GM18873 (cell line): ENCODE results near the gene CUL1.

ENCODE experiments used
- ATAC-seq: cut with Tn5 transposase; IDR thresholded peaks from one replicate; pipeline ENCODE4 v1.9.1; 2021; ENCODE audit warnings: mild to moderate bottlenecking, moderate library complexity, moderate number of reproducible peaks; ENCODE audit not compliant: unreplicated experiment, low FRiP score

The CUL1 gene

GRCh38 chr7:148799893-148800555 is 101.3 kb downstream of the CUL1 start:
- no peak for ATAC-seq

GRCh38 chr7:148800677-148801076 is 102.0 kb downstream of the CUL1 start:
- ATAC-seq, result no peak

DNA sequence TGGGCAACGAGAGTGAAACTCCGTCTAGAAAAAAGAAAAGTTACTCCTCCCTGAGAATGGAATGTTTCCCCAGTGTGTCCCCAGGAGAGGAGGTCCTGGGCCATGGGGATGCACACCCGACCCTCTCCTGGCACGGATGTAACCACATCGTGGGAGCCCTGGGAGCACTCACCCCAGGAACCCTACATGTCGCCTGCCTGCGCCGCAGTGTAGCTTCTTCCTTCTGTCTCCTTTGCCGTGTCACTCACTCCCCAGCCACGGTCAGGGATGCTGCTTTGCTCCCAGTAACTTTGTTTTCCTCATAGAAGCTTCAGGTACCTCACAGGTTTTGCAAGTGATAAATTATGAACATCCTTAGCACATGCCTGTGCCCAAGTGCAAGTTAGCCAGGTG is 103.4 kb downstream of the CUL1 start:
- ATAC-seq, result no peak

DNA sequence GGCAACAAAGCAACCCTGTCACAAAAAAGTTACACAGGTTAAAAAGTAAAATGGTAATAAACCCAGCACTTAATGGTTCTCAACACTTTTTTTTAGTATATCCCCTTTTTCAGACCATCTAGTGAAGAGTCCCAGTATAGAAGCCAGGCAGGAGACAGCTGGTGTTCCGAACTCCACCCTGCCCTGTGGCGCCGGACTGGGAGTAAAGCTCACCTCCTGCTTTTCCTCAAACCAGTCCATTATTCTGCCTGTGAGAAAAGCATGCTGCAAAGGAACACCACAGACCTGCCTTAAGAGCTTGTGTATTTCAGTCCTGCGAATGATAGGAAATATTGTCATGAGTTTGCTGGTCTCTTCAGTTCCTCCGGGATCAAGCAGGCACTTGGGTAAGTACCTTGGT is 104.4 kb downstream of the CUL1 start:
- ATAC-seq, result no peak

DNA sequence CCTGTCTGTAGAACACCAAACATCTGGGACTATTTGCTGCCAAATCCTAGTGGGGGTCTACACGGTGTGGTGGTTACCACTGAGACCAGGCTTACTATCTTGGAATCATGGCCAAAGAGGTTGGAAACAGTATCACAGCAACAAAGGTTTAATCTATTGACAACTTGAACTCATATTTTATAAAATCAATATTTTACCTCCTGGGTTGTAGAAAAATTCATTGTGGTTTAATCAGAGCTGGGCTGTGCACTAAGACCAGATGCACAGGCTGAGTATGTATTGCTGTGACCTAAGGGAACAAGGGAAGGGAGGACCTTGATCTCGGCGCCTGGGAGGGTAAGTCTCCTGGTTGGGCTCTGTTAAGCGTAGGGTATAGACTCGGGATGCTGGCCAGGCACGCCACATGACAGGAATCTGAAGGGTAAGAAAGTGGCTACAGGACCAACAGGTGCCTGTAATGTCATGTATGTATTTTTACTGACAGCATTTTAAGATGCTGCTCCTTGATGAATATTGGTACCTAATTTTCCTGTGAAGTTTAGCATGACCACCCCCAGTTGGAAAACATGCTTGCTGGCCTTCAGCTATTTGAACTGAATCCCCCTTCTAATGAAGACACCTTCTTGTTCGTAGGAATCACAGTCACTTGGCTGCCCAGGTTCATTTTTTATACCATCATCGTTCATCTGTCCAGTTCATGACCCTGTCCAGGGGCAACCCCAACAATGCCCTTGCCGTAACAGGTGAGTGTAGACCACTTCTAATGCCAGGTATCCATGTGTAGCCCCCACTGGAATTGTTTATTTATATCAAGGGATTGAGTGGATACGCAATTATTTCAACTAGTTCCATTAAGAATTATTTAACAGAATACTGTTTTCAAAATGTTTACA is 105.9 kb downstream of the CUL1 start:
- ATAC-seq, result no peak

- no peak for ATAC-seq
These were observed 107.5 kb downstream of the CUL1 start for GRCh38 chr7:148806187-148806586.

DNA sequence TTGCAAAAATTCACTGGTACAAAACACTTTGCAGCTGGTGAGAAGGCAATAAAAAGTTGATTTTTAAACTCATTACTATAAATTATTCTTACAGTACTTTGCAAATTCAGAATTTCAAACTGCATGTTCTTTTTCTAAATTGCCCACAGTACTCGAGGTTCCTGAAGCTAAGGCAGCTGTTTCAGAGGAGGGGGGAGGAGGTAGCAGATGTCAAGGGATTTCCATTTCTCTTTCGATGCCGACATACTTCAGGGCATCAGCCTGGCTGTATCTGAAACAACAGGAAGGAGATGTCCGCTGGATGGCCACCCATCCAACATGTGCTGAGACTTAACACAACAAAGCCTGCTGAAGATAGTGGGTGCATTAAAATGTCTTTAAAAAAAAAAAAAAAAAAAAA is 108.7 kb downstream of the CUL1 start:
- ATAC-seq, result no peak

DNA sequence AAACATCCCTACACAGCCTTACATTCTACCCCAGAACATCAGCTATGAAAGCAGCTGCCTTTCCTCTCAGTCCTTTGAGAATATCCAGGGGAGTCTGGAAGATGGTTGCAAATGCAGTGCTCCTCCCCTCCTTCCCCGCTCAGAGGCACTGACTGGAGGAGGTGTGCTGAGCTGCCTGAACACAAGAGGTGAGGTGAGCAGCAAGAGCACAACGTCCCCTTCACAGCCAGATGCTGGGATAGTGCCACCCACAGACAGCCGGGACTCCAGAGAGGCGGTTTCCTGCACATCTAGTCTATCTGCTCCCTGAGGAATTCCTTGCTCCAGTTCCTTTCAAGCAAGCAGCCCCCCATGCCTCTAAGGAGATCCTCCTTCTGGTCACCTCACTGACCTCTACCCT is 111.2 kb downstream of the CUL1 start:
- ATAC-seq, result no peak

DNA sequence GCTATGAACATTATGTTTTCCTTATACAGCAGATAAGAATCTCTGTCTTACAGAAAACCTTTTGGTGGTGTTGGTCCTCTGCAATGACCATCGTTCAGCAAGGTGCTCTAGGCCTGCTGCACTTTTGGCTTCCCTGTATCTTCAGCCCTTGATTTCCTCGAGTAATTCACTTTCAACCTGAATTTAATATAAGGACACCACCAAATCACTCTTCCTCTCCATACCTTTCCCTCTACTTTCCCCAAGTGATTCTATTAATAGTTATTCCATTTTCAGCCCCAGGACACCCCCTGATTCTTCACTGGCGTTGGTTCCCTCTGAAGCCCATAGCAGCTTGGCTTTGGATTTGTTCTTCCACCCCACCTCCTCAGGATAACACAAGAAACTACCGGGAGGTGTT is 113.2 kb downstream of the CUL1 start:
- no peak for ATAC-seq

DNA sequence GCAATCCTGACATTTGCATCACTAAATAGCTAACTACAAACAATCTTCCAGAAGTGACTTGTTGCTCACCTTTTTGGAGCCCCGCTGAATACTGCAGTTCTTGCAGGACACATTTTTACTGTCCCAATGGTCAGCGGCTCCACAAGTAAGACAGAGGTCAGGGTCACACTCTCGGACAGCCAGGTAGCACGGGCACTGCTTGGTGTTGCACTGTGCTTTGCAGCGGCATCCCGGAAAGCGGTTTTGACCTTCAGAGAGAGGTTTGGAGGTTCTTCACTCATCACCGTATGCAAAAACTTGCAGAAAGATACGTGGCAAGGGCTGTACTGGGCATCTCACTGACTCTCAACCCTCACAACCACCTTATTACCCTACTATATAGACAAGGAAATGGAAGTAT is 115.2 kb downstream of the CUL1 start:
- no peak for ATAC-seq

DNA sequence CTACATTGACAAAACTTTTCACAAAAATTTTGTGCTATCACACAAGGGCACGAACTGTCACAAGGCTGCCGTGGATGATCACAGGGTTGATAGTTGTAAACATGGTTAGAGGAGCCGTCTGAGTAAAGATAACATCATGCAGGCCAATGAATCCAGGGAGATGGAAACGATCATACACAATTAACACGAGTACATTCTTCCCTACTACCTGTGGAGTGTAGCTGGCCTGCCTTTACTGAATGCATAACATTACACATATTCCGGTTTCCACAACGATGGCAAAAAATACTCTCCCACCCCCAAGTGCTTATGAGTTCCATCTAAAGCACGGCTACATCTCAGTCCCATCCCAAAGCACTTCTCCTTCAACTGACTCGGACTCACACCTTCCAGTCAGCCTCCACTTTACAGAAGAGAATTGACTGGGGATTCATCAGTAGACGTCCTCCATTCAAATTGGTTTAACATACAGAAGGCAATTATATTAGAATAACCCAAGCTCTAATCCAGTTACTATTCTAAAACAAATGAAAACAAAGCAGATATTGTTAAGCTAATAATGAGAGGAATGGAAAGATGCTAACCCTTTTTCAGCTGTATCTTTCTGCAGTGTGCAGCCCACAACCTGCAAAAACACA is 116.3 kb downstream of the CUL1 start:
- no peak for ATAC-seq

DNA sequence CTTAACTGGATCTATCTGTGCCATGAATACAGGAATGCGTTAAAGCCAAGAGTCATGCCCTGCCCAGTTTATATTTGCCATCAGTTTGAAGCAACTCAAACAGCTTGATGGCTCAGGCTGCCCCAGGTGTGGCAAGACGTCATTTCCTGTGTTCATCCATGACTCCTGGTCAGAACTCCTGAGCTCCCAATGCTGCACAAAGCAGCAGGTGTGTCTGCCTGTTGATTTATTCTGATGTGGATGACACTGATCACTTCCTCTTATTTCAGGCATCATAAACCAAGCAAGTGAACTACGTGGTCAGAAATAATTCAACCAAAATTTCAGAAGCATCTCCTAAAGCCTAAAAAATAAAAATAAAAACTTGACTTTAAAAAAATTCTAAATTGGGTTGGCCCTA is 116.9 kb downstream of the CUL1 start:
- no peak for ATAC-seq

DNA sequence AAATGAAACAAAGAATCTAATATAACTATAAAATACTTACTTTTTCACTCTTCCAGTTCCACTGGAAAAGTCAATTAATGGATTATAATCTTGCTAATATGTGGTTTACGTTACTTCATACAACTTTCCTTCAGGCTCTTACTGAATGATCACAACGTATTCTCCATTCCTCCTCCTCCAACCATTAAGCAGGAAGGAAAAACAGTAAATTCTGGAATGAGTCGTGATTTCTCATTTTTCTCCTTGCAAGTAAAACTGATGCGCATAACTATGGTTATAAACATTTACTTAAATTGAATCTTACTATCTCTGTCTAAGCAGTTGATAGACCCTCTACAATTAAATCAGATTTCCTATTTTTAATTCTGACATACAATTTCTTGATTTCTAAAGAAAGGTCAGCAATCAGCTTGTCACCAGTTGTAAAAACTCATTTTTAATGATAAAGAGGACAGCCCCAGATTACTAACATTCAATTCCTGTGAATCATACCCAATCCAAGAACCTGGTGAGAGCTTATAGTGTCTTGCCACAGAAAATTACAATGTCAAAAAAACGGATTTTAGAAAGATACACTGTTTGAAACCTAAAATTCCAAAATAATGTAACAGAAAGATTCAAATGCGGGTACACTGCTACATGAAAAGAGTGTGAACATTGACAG is 121.1 kb downstream of the CUL1 start:
- no peak for ATAC-seq

DNA sequence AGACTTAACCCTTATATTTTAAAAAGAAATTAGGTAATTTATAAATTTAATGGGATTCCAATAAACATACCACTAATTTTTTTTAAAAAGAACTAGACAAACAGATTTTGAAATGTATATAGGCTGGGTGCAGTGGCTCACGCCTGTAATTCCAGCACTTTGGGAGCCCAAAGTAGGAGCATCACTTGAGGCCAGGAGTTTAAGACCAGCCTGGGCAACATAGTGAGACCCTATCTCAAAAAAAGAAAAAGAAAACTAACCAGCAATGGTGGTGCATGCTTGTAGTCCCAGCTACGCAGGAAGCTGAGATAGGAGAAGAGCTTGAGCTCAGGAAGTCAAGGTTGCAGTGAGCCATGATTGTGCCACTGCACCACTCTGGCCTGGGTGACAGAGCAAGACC is 122.7 kb downstream of the CUL1 start:
- ATAC-seq, result no peak

- ATAC-seq, result no peak
These were observed 126.2 kb downstream of the CUL1 start for GRCh38 chr7:148824864-148825263.

DNA sequence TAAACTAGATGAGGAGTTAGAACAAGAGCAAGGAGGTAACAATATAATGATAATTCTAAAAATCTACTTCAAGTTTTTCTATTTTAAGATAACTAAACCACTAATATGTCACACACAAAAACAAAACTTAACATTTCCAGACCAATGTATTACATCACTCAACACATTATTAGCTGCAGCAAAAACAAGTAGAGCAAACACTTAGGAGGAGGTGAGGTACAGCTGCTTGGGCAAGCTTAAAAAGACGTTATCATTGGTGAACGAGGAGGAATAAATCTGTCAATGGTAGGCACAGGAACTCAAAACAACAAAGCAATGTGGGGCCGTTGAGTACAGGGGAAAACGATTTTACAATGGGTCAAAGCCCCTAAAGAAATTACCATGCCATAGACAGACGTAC is 126.6 kb downstream of the CUL1 start:
- ATAC-seq, result no peak

GRCh38 chr7:148828965-148829364 is 130.3 kb downstream of the CUL1 start:
- no peak for ATAC-seq

GRCh38 chr7:148830897-148831692 is 132.4 kb downstream of the CUL1 start:
- no peak for ATAC-seq

GRCh38 chr7:148831782-148832181 is 133.1 kb downstream of the CUL1 start:
- ATAC-seq, result no peak

DNA sequence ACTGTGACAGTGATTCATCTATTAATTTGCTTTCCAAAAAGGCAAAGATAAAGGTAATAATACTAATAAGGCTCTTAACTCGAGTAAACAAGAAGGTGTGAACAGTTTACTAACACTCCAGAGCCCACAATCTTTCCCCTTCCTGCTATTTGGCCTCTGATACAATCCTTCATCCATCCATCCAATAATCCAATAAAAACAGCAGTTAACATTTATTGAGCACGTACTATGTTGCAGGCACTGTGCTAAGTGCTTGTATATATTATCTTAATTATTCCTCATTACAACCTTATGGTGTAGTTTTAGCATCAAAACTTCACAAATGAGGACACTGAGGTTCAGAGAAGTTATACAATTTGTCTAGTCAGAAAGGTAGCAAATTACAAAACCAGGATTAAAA is 135.9 kb downstream of the CUL1 start:
- no peak for ATAC-seq
